ENCODE measurements around the gene SIRT4.

The SIRT4 gene

DNA sequence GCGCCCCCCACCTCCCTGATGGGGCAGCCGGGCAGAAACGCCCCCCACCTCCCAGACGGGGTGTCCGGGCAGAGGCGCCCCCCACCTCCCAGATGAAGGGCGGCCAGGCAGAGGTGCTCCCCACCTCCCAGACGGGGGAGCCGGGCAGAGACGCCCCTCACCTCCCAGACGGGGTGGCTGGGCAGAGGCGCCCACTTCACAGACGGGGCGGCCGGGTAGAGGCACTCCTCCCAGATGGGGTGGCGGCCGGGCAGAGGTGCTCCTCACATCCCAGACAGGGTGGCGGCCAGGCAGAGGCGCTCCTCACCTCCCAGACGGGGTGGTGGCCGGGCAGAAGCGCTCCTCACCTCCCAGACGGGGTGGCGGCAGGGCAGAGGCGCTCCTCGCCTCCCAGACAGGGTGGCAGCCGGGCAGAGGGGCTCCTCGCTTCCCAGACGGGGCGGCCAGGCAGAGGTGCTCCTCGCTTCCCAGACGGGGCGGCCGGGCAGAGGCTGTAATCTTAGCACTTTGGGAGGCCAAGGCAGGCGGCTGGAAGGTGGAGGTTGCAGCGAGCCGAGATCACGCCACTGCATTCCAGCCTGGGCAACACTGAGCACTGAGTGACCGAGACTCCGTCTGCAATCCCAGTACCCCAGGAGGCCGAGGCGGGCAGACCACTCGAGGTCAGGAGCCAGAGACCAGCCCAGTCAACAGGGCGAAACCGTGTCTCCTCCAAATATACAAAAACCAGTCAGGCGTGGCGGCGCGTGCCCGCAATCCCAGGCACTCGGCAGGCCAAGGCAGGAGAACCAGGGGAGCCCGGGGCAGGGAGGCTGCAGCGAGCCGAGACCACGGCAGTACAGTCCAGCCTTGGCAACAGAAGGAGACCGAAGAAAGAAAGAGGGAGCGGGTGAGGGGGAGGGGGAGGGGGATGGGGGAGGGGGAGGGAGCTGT, 23.7 kb upstream of the SIRT4 start:
- no peak for DNase-seq (ENCODE audit: low read depth in 3 of 3)

DNA sequence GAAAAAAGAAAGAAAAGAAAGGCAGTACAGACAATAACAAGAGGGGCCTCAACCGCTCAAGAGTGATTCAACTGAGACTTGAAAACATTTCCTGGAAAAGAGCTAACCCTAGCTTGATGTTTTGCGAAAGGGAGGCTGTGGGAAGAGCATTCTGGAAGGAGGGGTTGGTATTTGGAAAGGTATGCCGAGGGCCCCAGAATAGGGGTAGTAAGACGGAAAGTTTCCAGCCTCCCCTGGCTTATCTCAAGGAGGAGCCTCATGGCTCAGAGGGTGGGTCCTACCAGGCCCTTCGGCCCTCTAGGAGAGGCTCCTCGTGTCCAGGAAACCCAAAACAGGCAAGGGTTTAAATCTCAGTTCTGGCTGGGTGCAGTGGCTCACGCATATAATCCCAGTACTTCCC, 18.8 kb upstream of the SIRT4 start:
- no peak for DNase-seq (ENCODE audit: low read depth in 3 of 3)

DNA sequence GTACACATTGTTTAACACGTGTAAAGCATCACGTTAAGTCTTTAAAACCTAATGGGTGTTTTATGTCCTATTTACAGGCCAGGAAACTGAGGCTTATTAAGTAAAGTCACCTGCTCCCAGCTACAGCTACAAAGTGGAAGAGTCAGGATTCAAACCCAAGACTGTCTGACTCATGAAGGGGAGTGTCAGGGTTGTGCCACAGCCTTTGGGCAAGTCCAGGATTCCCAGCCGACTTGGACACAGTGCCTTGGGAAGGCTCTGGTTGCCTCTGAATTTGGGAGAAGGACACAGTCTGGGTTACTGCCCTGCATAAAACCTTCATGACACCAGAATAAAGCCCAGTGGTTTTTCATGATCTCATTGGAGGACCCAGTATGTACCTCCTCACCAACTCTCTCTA, 17.7 kb upstream of the SIRT4 start:
- DNase-seq (ENCODE audit: low read depth in 3 of 3), result no peak

DNA sequence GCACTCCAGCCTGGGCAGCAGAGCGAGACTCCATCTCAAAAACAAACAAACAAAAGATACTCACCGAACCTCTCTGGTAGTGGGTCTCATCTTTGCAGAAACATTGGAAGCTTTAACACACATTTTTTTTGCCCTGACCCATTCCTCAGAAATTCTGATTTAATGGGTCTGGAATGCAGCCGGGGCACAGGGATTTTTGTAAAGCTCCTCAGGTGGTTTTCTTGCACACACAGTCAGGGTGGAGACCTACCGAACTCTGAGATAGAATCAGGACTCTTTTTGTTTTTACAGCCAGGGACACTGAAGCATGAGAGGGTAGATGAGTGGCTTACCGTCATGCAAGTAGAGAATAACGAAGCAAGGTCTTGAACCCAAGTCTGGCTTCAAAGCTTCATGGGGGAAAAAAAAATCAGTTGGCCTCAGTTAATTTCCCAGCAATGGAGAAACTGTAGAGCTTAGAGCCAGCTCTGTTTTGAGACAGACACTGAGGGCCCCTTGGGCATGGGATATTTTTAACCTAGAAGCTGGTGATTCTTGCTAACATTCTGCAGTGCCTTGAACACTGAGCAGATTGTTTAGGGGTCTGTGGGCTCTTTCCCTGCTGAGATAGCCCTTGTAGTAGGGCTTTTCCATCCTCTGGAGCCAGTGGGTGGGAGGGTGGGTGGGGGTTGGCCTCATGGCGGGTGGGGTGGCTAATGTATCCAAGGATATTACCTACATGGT, 15.2 kb upstream of the SIRT4 start:
- DNase-seq (ENCODE audit: low read depth in 3 of 3), result no peak

DNA sequence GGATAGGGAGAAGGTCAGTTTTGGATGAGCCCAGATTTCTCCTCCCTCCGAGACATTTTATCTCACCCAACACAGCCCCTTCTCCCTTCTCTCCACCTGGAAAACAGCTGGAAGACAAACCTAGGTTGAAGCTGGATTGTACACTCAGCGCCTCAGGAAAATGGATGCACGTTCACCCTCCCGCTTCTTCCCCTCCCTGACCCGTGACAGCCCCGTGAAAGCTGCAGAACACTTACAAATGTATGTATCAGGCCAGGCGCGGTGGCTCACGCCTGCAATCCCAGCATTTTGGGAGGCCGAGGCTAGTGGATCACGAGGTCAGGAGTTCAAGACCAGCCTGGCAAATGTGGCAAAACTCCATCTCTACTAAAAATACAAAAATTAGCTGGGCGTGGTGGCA, 14.6 kb upstream of the SIRT4 start:
- DNase-seq (ENCODE audit: low read depth in 3 of 3), result no peak

DNA sequence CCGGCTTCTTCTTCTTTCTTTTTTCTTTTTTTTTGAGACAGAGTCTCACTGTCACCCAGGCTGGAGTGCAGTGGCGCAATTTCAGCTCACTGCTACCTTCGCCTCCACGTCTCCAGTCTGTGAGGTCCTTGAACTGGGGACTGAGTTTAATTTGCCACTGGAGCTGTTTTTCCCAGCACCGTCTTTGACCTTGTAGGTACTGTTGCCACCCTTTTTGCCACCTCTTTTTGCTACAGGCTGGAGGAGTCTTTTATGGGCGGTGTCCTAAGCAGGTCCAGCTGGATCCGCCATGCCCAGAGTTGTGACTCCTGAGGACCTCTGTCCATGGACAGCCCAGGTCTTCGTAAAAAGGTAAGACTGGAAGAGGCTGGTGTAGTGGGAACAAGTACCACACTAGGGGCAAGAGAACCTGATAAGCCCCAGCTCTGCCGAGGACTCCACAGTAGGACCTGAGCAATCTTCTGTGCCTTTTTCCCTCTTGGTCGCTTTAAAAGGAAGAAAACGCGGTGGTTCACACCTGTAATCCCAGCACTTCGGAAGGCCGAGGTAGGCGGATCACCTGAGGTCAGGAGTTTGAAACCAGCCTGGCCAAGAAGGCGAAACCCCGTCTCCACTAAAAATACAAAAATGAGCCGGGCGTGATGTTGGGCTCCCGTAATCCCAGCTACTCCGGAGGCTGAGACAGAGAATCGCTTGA, 11.4 kb upstream of the SIRT4 start:
- DNase-seq (ENCODE audit: low read depth in 3 of 3), result peak in 1 of 3 experiments; percentile 4

DNA sequence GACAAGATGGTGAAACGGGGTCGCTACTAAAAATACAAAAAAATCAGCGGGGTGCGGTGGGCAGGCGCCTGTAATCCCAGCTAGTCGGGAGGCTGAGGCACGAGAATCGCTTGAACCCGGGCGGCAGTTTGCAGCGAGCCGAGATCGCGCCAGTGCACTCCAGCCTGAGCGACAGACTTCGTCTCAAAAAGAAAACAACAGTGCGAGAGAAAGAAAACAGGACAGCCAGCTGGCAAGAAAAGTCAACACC, 9.8 kb upstream of the SIRT4 start:
- no peak for DNase-seq (ENCODE audit: low read depth in 3 of 3)

DNA sequence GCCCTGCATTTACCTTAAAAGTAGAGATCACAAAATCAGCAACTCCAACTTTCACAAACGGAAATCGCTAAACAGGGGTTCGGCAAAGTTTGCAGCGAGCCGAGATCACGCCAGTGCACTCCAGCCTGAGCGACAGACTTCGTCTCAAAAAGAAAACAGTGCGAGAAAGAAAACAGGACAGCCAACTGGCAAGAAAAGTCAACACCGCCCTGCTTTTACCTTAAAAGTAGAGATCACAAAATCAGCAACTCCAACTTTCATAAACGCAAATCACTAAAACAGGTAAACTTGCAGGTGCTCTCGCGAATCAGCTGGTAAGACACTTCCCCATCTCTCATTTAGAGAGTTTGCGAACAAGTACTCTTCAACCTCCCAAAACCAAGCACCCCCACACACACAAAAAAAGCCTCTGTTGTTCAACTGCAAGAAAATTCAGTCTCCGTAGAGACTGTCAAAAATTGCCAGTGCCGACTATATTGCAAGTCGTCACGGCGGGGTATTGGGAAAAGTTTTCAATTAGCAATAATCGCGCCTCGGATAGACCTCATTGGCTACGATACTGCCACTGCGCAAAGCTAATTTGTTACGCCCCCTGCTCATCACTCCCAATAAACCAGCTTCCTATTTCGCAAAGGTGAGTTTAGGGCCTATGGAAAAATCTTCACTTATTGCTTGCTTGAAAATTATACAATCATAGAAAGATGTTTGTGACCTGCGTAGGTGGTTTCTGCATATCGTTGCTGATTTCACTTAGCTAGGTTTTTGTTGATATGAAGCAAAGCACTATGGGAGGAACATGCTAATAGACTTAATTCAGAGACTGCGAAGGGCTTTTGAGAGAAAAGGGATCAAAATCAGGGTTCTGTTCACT, 9.2 kb upstream of the SIRT4 start, which contains the start of gene RNU4-1:
TSS of gene RNU4-1 (minus strand) at position 577 of the 871 bp plus-strand sequence.
- peak; percentile 44 to 64 (median 52) for DNase-seq (ENCODE audit: low read depth in 3 of 3)

DNA sequence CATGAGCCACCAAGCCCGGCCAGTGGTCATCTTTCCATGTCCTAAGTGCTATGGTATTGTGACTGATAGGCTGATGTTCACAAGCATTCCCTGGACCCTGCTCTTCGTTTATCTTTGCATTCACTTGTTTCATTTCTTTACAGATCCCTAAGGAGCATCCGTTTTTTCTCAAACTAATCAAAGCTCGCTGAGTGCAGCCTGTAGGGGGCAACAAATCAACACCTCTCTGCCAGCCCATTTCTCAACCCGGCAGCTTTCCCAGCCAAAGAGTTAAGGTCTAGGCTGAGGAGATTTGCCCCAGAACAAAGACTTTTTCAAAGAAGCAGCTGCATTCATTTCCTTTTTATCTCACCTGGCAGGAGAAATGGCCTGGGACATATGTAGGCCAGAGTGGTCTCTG, 12.1 kb downstream of the SIRT4 start:
- no peak for DNase-seq (ENCODE audit: low read depth in 3 of 3)

DNA sequence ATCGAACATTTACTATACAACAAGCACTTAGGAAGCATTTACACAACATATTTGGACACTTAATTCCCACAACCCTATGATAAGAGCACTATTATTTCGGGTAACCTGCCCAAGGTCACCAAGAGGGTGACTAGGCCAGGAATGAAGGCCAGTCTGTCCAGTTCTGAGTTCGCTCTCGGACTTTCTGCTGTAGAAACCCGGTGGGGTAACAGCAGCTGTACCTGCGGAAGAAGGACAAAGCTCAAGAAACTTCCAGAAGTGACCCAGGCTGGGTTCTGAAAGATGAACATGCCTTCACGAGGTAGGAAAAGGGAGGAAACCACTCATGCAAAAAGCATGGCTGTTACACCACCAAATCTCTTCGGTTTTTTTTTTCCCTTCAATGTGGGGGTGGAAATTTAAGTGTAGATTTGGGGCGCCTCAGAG, 14.7 kb downstream of the SIRT4 start:
- DNase-seq (ENCODE audit: low read depth in 3 of 3), result no peak

DNA sequence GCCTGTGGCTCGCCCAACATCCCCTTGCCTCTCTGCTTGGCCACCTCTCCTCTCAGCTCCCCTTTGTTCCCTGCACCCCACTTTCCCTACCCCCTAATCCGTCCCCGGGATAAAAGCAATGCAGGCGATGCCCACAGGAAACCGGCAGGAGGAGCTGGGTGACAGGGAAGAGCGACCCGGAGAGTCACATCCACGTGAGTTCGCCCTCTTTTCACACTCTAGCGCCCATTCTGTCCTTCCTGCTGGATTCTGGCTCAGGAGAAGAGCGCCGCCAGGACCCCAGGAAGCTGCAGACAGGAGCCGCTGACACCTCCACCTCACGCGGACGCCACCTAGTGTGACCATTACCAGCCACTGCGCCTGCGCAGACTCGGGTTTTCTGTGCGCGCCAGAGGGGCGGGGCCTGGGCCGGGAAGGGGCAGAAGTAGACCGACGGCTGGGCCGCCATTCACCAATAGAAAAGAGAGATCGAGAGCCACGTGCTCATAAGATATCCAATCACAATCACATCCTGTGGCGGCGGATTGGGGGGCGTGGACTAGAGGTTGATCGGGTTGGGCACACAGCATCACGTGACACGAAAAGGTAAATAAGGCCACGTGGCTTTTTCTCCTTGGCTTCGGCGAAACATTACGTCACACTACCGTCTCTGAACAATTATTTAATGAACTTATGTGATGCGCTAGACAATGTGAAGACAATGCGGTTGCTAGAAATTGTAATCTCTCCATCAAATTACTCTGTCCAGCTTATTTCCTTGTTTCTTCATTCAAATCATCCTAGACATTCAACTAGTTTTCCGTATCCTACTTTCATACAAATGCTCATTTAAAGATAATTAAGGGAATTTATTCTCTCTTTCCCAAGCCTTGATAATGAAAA, 15.3 kb downstream of the SIRT4 start:
- DNase-seq (ENCODE audit: low read depth in 3 of 3), result peak; percentile 100

DNA sequence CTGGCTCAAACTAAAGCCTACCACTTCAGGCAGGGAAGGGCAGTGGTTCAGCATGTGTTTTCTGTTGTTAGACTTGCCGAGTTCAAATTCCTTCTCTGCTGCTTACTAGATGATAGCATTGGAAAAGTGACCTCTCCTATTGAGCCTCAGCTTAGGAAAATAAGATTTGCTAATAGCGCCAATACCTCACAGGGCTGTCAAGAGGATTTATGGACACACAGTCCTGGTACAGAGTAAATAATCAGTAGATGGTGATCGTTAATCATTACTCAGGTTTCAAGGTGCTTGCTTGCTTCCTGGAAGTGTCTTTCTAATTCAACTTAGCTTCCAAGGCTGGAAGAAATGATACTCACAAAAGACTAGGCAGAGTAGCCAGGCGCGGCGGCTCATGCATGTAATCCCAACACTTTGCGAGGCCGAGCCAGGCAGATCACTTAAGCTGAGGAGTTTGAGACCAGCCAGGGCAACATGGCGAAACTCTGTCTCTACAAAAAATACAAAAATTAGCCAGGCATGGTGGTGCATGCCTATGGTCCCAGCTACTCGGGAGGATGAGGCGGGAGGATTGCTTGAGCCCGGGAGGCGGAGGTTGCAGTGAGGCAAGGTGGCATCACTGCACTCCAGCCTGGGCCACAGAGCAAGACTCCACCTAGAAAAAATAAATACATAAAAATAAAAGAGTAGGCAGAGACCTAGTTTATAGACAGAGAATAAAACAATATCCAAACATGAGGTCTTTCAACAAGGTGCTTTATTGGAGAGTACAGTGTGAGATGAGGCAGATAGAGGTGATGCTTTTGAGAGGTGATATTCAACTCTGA, 19.5 kb downstream of the SIRT4 start:
- no peak for DNase-seq (ENCODE audit: low read depth in 3 of 3)

DNA sequence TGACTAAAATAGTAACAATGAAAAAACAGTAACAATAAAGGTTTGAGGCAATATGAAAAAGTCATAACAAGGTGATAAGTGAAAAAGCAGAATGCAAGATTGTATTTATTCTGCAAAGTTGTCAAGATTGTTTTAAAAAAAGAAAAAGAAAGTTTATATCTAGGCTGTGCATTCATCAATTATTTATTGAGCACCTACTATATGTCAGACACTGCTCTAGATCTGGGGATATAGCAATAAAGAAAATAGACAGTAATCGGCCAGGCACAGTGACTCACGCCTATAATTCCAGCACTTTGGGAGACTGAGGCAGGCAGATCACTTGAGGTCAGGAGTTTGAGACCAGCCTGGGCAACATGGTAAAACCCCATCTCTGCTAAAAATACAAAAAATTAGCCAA, 21.7 kb downstream of the SIRT4 start:
- no peak for DNase-seq (ENCODE audit: low read depth in 3 of 3)

DNA sequence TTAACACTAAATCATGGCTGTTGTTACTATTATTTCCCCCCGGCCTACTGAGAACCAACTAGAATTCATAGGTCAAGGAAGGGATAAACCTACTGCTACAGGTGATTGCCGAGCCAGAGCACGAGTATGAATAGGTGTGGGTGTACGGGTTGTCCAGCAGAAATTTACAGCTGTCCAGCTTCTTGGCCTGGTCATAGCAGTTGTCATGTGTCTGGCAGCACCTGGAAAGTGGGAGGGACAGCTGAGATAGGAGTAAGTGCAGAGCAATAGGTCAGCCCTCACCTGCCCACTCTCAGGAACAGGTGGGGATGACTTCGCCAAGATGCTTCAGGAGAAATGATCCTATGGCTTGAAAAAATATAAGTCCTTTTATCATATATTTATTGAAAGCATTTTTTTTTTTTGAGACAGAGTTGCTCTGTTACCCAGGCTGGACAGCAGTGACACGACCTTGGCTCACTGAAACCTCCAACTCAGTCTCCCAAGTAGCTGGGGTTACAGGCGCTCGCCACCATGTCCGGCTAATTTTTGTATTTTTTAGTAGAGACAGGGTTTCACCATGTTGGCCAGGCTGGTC, 22.8 kb downstream of the SIRT4 start:
- DNase-seq (ENCODE audit: low read depth in 3 of 3), result no peak

DNA sequence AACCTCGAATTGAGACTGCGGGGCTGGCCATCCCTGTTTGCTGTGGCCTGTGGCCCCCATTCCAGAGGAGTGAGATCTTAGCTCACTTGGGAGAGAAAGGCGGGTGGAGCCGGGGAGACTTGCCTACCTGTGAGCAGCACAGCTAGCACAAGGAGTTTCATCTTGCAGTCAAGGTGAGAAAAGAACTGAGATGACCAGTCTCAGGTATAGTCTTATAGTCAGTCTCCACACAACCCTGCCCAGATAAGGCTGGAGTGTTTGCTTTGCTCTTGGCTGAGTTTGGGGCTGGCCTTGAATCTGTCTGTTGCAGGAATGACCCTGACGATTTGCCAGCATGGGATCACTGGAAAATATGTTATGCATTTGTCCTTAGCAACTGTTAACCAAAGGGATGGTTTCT, 25.5 kb downstream of the SIRT4 start, which contains the start of gene PLA2G1B:
TSS of gene PLA2G1B (minus strand) at position 187 of the 400 bp plus-strand sequence. CDS start at position 161, 26 bp downstream.
- DNase-seq (ENCODE audit: low read depth in 3 of 3), result no peak

DNA sequence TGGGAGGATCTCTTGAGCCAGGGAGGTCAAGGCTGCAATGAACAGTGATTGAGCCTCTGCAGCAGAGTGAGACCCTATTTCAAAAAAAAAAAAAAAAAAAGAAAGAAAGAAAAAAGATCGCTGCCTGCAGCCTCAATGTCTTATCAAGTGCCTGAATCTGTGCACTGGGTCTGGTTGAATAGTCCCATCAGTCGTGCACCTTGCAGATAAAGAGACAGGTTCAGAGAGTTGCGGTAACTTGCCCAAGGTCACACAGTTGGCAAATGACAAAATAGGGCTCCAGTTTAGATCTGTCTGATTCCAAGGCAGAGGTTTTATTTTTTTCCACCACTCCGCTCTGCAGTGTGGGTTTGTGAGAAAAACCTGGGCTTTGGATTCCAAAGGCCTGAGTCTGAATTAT, 26.1 kb downstream of the SIRT4 start:
- no peak for DNase-seq (ENCODE audit: low read depth in 3 of 3)

DNA sequence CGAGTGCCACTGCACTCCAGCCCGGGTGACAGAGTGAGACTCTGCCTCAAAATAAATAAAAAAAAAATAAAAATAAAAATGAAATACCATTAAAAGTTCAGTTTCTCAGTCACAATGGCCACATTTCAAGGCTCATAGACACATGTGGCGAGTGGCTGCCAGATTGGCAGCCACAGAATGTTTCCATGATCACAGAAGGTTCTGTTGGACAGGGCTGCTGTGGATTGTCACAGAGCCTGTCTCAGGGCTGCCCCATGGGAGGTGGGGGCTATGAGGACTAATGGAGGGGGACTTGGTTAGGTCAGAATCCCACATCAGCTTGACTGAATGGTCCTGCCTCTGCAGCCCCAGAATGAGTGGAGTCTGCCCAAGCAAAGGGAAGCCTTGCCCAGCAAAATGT, 29.3 kb downstream of the SIRT4 start:
- DNase-seq (ENCODE audit: low read depth in 3 of 3), result no peak

DNA sequence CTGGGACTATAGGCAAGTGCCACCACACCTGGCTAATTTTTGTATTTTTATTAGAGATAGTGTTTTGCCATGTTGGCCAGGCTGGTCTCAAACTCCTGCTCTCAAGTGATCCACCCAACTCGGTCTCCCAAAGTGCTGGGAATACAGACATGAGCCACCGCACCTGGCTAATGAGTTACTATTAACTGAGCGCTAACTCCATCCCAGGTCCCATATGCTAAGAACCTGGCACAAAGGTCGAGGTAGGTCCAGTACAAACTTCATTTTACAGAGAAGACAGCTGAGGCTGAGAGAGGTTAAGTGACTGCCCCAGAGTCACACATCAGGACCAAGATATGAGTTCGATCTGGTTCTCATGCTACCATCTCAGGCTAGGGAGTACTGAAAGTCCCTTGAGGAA, 29.9 kb downstream of the SIRT4 start:
- no peak for DNase-seq (ENCODE audit: low read depth in 3 of 3)

DNA sequence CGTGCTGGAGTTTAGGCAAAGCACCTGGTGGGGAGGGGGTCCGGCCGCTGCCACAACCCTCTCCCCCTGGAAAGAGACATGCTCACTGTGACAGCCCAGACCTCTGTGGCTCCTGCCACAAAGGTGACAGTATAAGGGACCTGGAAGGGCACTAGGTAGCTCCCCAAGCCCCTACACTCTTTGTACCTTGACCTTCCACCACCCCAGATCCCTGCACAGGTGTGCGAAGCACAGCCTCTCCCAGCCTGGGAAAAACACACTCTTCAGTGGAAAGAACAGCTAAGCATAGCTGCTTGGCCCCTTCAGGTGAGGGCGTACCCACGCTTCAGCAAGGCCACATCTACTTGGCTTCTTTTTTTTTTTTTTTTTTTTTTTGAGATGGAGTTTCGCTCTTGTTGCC, 30.4 kb downstream of the SIRT4 start:
- no peak for DNase-seq (ENCODE audit: low read depth in 3 of 3)

Measured in stimulated activated CD4-positive, alpha-beta T cell treated with anti-CD3 and anti-CD28 coated beads, TNF-alpha, amount 100 ng/mL, for 4 hours (primary cell).